IMR-90 (cell line): ENCODE data around the gene RASGEF1C. TPM values are rescaled to one million over a fixed set of nuclear protein-coding genes. Genes with fewer than 3 reads are reported as not detected.

ENCODE experiments used
- ATAC-seq: fragments of 200-7000 bp; cut with Tn5 transposase; 2 replicates; pipeline ENCODE4 v1.9.1; 2020; ENCODE audit warnings: low read depth, mild to moderate bottlenecking, moderate library complexity
- BruUV-seq: library from RNA; stranded (reverse); fragments of 400-500 nt; replicated peaks from 2 replicates; lab custom pipeline; 2021; lab: Mats Ljungman, UMichigan
- CTCF ChIA-PET: fragments of 300-600 bp; formaldehyde crosslinking; extraction: SDS; loops from one replicate; lab custom pipeline; 2021; ENCODE audit warnings: antibody characterized with exemption; lab: Yijun Ruan, JAX
- POLR2A ChIA-PET: fragments of 300-600 bp; sonication (Branson Sonifier 250); formaldehyde crosslinking; loops from one replicate; lab custom pipeline; 2022; ENCODE audit warnings: antibody characterized with exemption; ENCODE audit not compliant: unreplicated experiment; lab: Charles Lee
- DNase-seq: peaks from one replicate; pipeline ENCODE4 v3.0.0; 2013
- H2AFZ ChIP-seq: replicated peaks from 2 replicates; pipeline ENCODE3; 2013; ENCODE audit warnings: low read length, mild to moderate bottlenecking; ENCODE audit not compliant: poor library complexity
- H2AK5ac ChIP-seq: 2 replicates; pipeline ENCODE4 v1.6.1; 2013; ENCODE audit warnings: low read depth, low read length, inconsistent platforms
- H2AK9ac ChIP-seq: replicated peaks from 2 replicates; pipeline ENCODE3; 2013; ENCODE audit warnings: mild to moderate bottlenecking, low read depth, low read length, moderate library complexity; ENCODE audit not compliant: poor library complexity
- H2BK120ac ChIP-seq: 2 replicates; pipeline ENCODE4 v1.6.1; 2013; ENCODE audit warnings: low read depth, low read length, inconsistent platforms
- H2BK15ac ChIP-seq: 3 replicates; pipeline ENCODE4 v1.6.1; 2013; ENCODE audit warnings: low read depth, low read length, inconsistent platforms
- H2BK20ac ChIP-seq: 2 replicates; pipeline ENCODE4 v1.6.1; 2013; ENCODE audit warnings: low read depth, mild to moderate bottlenecking, inconsistent platforms, low read length, moderate library complexity
- H2BK5ac ChIP-seq: 2 replicates; pipeline ENCODE4 v1.6.1; 2013; ENCODE audit warnings: mild to moderate bottlenecking, low read depth, low read length, inconsistent platforms; ENCODE audit not compliant: poor library complexity, severe bottlenecking
- H3K14ac ChIP-seq: replicated peaks from 2 replicates; pipeline ENCODE4 v1.6.1; 2013; ENCODE audit warnings: low read depth, low read length, inconsistent platforms
- H3K18ac ChIP-seq: 2 replicates; pipeline ENCODE4 v1.6.1; 2013; ENCODE audit warnings: low read depth, low read length, control low read depth
- H3K23ac ChIP-seq: 2 replicates; pipeline ENCODE4 v1.6.1; 2013; ENCODE audit warnings: low read depth, low read length, inconsistent platforms
- H3K27ac ChIP-seq: 2 replicates; pipeline ENCODE4 v1.5.1; 2013; ENCODE audit warnings: mild to moderate bottlenecking, control low read depth, low read length; ENCODE audit not compliant: insufficient read depth
- H3K27me3 ChIP-seq: 2 replicates; pipeline ENCODE4 v1.6.1; 2013; ENCODE audit warnings: low read length; ENCODE audit not compliant: control insufficient read depth, insufficient read depth
- H3K36me3 ChIP-seq: 2 replicates; pipeline ENCODE4 v1.6.1; 2013; ENCODE audit warnings: low read length, mixed read lengths; ENCODE audit not compliant: control insufficient read depth, insufficient read depth
- H3K4ac ChIP-seq: 2 replicates; pipeline ENCODE4 v1.6.1; 2013; ENCODE audit warnings: low read depth, low read length, inconsistent platforms
- H3K4me1 ChIP-seq: 2 replicates; pipeline ENCODE4 v1.6.1; 2013; ENCODE audit warnings: low read length, mixed read lengths; ENCODE audit not compliant: control insufficient read depth, insufficient read depth
- H3K4me2 ChIP-seq: 2 replicates; pipeline ENCODE4 v1.6.1; 2013; ENCODE audit warnings: low read depth, mild to moderate bottlenecking, control low read depth, low read length, moderate library complexity
- H3K4me3 ChIP-seq: 2 replicates; pipeline ENCODE4 v1.5.1; 2013; ENCODE audit warnings: low read depth, mild to moderate bottlenecking, control low read depth, low read length, moderate library complexity; ENCODE audit not compliant: insufficient read depth
- H3K56ac ChIP-seq: 2 replicates; pipeline ENCODE4 v1.6.1; 2013; ENCODE audit warnings: low read length, inconsistent platforms; ENCODE audit not compliant: insufficient read depth; ENCODE audit errors: extremely low read depth
- H3K79me1 ChIP-seq, 2 experiments: 2 replicates each; pipeline ENCODE4 v1.6.1; 2013; ENCODE audit warnings: low read length in 2 of 2, inconsistent platforms in 1 of 2, low read depth in 1 of 2
- H3K9ac ChIP-seq: 2 replicates; pipeline ENCODE4 v1.6.1; 2013; ENCODE audit warnings: low read depth, low read length, control low read depth
- H3K9me1 ChIP-seq: 2 replicates; pipeline ENCODE4 v1.6.1; 2013; ENCODE audit warnings: low read length, inconsistent platforms; ENCODE audit not compliant: insufficient read depth
- H3K9me3 ChIP-seq: 2 replicates; pipeline ENCODE4 v1.6.1; 2013; ENCODE audit warnings: low read length; ENCODE audit not compliant: control insufficient read depth, insufficient read depth
- H4K20me1 ChIP-seq: 2 replicates; pipeline ENCODE4 v1.6.1; 2013; ENCODE audit warnings: low read length, inconsistent platforms; ENCODE audit not compliant: insufficient read depth
- H4K5ac ChIP-seq: 2 replicates; pipeline ENCODE4 v1.6.1; 2013; ENCODE audit warnings: mild to moderate bottlenecking, low read depth, low read length, control low read depth
- H4K8ac ChIP-seq, 2 experiments: 2 replicates each; pipeline ENCODE4 v1.6.1; 2013; ENCODE audit warnings: low read depth in 2 of 2, low read length in 2 of 2, control low read depth in 1 of 2, inconsistent platforms in 1 of 2
- H4K91ac ChIP-seq: 2 replicates; pipeline ENCODE4 v1.6.1; 2013; ENCODE audit warnings: low read depth, low read length, inconsistent platforms; ENCODE audit not compliant: insufficient read depth
- CEBPB ChIP-seq: IDR thresholded peaks from 2 replicates; pipeline ENCODE4 v1.6.1; 2012; ENCODE audit warnings: low read depth, low read length, improper control_type of control experiment
- WGBS, 2 experiments: methylation state at CpG; one replicate each; pipeline versions ENCODE4 v1.1.5 to v1.1.7; 2013; ENCODE audit warnings: missing lambda C conversion rate in 2 of 2; ENCODE audit not compliant: insufficient read length in 1 of 2; ENCODE audit errors: extremely low coverage in 2 of 2; 5-methylcytosine and 5-hydroxymethylcytosine counted together
- dilution Hi-C: fragments of 300-500 bp; cut with HindIII; formaldehyde crosslinking; loops from one replicate; pipeline ENCODE4 v1.14.3; 2018; ENCODE audit warnings: low sequenced_read_pairs; ENCODE audit not compliant: unreplicated experiment
- in situ Hi-C: fragments of 300-500 bp; cut with MboI; formaldehyde crosslinking; loops from 3 replicates; pipeline ENCODE4 v1.14.3; 2019; ENCODE audit warnings: low sequenced_read_pairs, inconsistent platforms, mixed read lengths
- intact Hi-C: fragments of 100-400 bp; cut with micrococcal nuclease; formaldehyde crosslinking; loops from 2 replicates; pipeline ENCODE4 v1.10.0; 2022
- polyA plus RNA-seq, 3 experiments: library from polyadenylated mRNA; depleted of rRNA; stranded (reverse); fragments of >200 nt; gene quantifications; 2 replicates each; pipeline ENCODE4 v1.2.3, GENCODE V29; 2012; ENCODE audit warnings: low replicate concordance in 1 of 3
- total RNA-seq: library from RNA; depleted of rRNA; stranded (reverse); fragments of >200 nt; gene quantifications from 2 replicates; pipeline ENCODE4 v1.2.3, GENCODE V29; 2012

Gene RASGEF1C
- total and polyA plus RNA-seq, 2 of the 4 experiments (the other 2 are of a cell fraction) = not detected

DNA sequence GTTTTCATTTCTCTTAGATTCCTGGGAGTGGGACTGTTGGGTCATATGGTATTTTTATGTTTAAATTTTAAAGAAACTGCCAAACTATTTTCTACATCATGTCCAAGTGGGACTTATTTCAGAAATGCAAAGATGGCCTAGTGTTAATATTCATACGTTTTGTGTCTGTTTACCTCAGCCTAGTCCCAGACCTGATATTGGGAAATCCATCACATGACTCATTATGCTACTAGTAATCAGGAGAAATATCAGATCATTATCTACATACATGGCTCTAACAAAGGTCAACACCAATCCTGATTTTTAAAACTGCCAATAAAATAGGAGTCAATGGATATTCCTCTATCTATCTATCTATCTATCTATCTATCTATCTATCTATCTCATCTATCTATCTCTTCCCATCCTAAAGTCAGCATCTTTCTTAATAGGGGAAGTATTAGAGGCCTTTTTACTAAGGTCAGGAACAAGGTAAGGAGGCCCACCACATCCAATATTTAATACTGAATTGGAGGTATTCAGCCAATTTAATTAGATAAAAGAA lies 4.7 kb downstream of the RASGEF1C start:
- Histone ChIP-seq H3K9me1 (no peaks in the 10 kb centered on the region), H4K8ac (no peak overlapping the region), H3K23ac (no peak overlapping the region), H3K4me1 (peaks cover 1% of the 10 kb centered on the region; the same call in 1 of the 2 replicates), H2AFZ (no peak overlapping the region), H2BK15ac (no peak overlapping the region), H2AK9ac (no peak overlapping the region), H3K9me3 (no peaks in the 10 kb centered on the region), H3K4ac (no peak overlapping the region), H4K5ac (no peak overlapping the region), H4K20me1 (no peaks in the 10 kb centered on the region), H2BK5ac (no peak overlapping the region), H3K4me2 (no peak overlapping the region), H4K91ac (no peak overlapping the region), H2BK120ac (no peak overlapping the region), H3K4me3 (no peak overlapping the region), H3K56ac (no peak overlapping the region), H3K9ac (no peak overlapping the region), H3K14ac (no peak overlapping the region), H3K36me3 (no peaks in the 10 kb centered on the region), H3K27ac (no peak overlapping the region), H3K27me3 (peaks cover 16% of the 10 kb centered on the region; the same call in 1 of the 2 replicates), H3K79me1 (no peaks in the 10 kb centered on the region), H2BK20ac (no peak overlapping the region), H3K18ac (no peak overlapping the region), H2AK5ac (no peak overlapping the region)
- DNase-seq = no peak
- no peak for ATAC-seq
- intact Hi-C loops = loop anchor here (10.0 kb wide), 1 partner anchor 400 kb away; no protein-coding TSS in a partner anchor
- in situ Hi-C loops = no loop called here
- POLR2A ChIA-PET = no interaction called here
- dilution Hi-C loops = no loop called here
- no CpG with 5 or more reads among the region's 1 CpG for WGBS, 2 experiments
- TF ChIP-seq CEBPB = no peak
- no TSS peak for BruUV-seq
- CTCF ChIA-PET = no interaction called here
